Measurements from ENCODE around the gene APOM.

Gene APOM

GRCh38 chr6:31676322-31676903, 20.7 kb downstream of the APOM start:
- Histone ChIP-seq H3K4me1 (ENCODE audit: control insufficient read depth in 1 of 2, insufficient read depth in 1 of 2, low read depth in 1 of 2, low read length in 1 of 2) (peaks cover 10 to 12% of the 10 kb centered on the region in 2 experiments), H3K4me3 (ENCODE audit: low read depth in 1 of 2, low read length in 1 of 2) (no peak overlapping the region), H3K9me3 (no peaks in the 10 kb centered on the region), H3K27ac (no peak overlapping the region), H3K27me3 (peaks cover 2% of the 10 kb centered on the region), H3K36me3 (peaks cover 32% of the 10 kb centered on the region)
- no peak for TF ChIP-seq CTCF (IDR thresholded peaks at IDR 0.05)

- H3K27me3 ChIP-seq = peaks cover 7% of the 10 kb centered on the region
- TF ChIP-seq CTCF (IDR thresholded peaks at IDR 0.05) = no peak
- peaks cover 27% of the 10 kb centered on the region for H3K36me3 ChIP-seq
- H3K27ac ChIP-seq = no peak overlapping the region
- H3K9me3 ChIP-seq = no peaks in the 10 kb centered on the region
- H3K4me1 ChIP-seq (ENCODE audit: control insufficient read depth in 1 of 2, insufficient read depth in 1 of 2, low read depth in 1 of 2, low read length in 1 of 2) = peaks cover 13 to 16% of the 10 kb centered on the region in 2 experiments
- no peak overlapping the region for H3K4me3 ChIP-seq (ENCODE audit: low read depth in 1 of 2, low read length in 1 of 2)
Observed at GRCh38 chr6:31676904-31677303, 21.2 kb downstream of the APOM start.

- Histone ChIP-seq H3K4me1 (ENCODE audit: control insufficient read depth in 1 of 2, insufficient read depth in 1 of 2, low read depth in 1 of 2, low read length in 1 of 2) (peaks cover 16% of the 10 kb centered on the region in 2 experiments), H3K36me3 (peaks cover 19% of the 10 kb centered on the region), H3K27me3 (peaks cover 15% of the 10 kb centered on the region), H3K27ac (no peak overlapping the region), H3K4me3 (ENCODE audit: low read depth in 1 of 2, low read length in 1 of 2) (no peak overlapping the region), H3K9me3 (no peaks in the 10 kb centered on the region)
- no peak for TF ChIP-seq CTCF (IDR thresholded peaks at IDR 0.05)
Observed at GRCh38 chr6:31677955-31678354, 22.3 kb downstream of the APOM start.

- peak; percentile 79 for TF ChIP-seq CTCF (IDR thresholded peaks at IDR 0.05)
- peaks cover 19% of the 10 kb centered on the region for H3K27me3 ChIP-seq
- peaks cover 16 to 20% of the 10 kb centered on the region in 2 experiments for H3K4me1 ChIP-seq (ENCODE audit: control insufficient read depth in 1 of 2, insufficient read depth in 1 of 2, low read depth in 1 of 2, low read length in 1 of 2)
- H3K9me3 ChIP-seq = no peaks in the 10 kb centered on the region
- H3K36me3 ChIP-seq = peaks cover 27% of the 10 kb centered on the region
- peak within 1 kb of the TSS; percentile 40 for H3K27ac ChIP-seq
- peak within 1 kb of the TSS; percentile 65 to 72 for H3K4me3 ChIP-seq (ENCODE audit: low read depth in 1 of 2, low read length in 1 of 2)
Observed at GRCh38 chr6:31680226-31681134, 24.8 kb downstream of the APOM start, which contains the start of gene LY6G5C. TSS of gene LY6G5C (minus strand) at chr6:31681067. CDS start at chr6:31680373, 694 bp downstream.

- Histone ChIP-seq H3K4me3 (ENCODE audit: low read depth in 1 of 2, low read length in 1 of 2) (peak overlapping the region; percentile 65 to 72), H3K27me3 (peaks cover 19% of the 10 kb centered on the region), H3K36me3 (peaks cover 32% of the 10 kb centered on the region), H3K27ac (peak overlapping the region; percentile 40), H3K4me1 (ENCODE audit: control insufficient read depth in 1 of 2, insufficient read depth in 1 of 2, low read depth in 1 of 2, low read length in 1 of 2) (peaks cover 16 to 20% of the 10 kb centered on the region in 2 experiments), H3K9me3 (no peaks in the 10 kb centered on the region)
- no peak for TF ChIP-seq CTCF (IDR thresholded peaks at IDR 0.05)
Observed at GRCh38 chr6:31681135-31681671, 25.5 kb downstream of the APOM start.
